NB4 (cell line): Measurements from ENCODE around the gene PARD6B.

ENCODE experiments used
- DNase-seq: peaks from one replicate; pipeline ENCODE4 v3.0.0; 2010; ENCODE audit warnings: low read depth
- H3K4me3 ChIP-seq: one replicate; pipeline ENCODE4 v1.5.1; 2011; ENCODE audit warnings: mild to moderate bottlenecking, low read depth, low read length, moderate library complexity
- CTCF ChIP-seq: IDR thresholded peaks from one replicate; pipeline ENCODE4 v1.5.1; 2012; ENCODE audit warnings: low read depth, low read length
- MAX ChIP-seq: IDR thresholded peaks from 2 replicates; pipeline ENCODE4 v1.6.1; 2011; ENCODE audit warnings: low read depth, low read length
- MYC ChIP-seq: IDR thresholded peaks from 2 replicates; pipeline ENCODE4 v1.6.1; 2011; ENCODE audit warnings: low read depth, low read length
- POLR2A ChIP-seq: IDR thresholded peaks from 2 replicates; pipeline ENCODE4 v1.6.1; 2011; ENCODE audit warnings: mild to moderate bottlenecking; ENCODE audit not compliant: insufficient read length; ENCODE audit errors: extremely low read depth

PARD6B gene

GRCh38 chr20:50722424-50723155 is 8.8 kb upstream of the PARD6B start:
- no peak overlapping the region for H3K4me3 ChIP-seq
- TF ChIP-seq CTCF (no peak), POLR2A (no peak), MYC (no peak), MAX (no peak)
- no peak for DNase-seq

GRCh38 chr20:50723672-50724071 is 7.7 kb upstream of the PARD6B start:
- H3K4me3 ChIP-seq = no peak overlapping the region
- no peak for DNase-seq
- no peak for TF ChIP-seq POLR2A
- no peak for TF ChIP-seq MYC
- no peak for TF ChIP-seq CTCF
- TF ChIP-seq MAX = no peak

DNA sequence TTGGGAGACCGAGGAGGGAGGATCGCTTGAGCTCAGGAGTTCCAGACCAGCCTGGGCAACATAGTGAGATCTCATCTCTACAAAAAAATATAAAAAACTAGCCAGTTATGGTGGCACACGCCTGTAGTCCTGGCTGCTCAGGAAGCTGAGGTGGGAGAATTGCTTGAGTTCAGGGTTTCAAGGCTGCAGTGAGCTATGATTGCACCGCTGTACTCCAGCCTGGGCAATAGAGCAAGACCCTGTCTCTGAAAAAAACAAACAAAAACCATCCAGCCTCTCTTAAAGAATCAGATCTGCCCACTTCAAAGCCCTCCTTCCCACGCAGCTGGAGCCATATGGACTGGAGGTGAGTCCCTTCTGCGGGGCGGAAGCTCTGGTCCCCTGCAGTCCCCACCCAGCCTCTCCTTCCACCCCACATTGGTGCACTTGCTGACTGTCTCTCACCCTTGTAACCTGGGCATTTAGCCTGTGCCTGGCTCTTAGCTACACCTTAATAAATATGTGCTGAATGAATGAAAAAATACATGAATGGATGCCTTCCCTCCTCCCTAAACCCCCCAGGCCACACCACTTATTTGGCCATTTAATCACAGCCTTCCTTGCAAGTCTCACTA is 7.2 kb upstream of the PARD6B start:
- no peak for TF ChIP-seq MYC
- TF ChIP-seq MAX = no peak
- no peak for TF ChIP-seq POLR2A
- TF ChIP-seq CTCF = no peak
- DNase-seq = no peak
- no peak overlapping the region for H3K4me3 ChIP-seq

- no peak overlapping the region for H3K4me3 ChIP-seq
- DNase-seq = peak; percentile 32
- TF ChIP-seq MAX = no peak
- TF ChIP-seq POLR2A = no peak
- no peak for TF ChIP-seq CTCF
- no peak for TF ChIP-seq MYC
These were observed 6.3 kb upstream of the PARD6B start for GRCh38 chr20:50724851-50725723.

- DNase-seq = no peak
- H3K4me3 ChIP-seq = no peak overlapping the region
- TF ChIP-seq POLR2A = no peak
- no peak for TF ChIP-seq CTCF
- TF ChIP-seq MYC = no peak
- no peak for TF ChIP-seq MAX
These were observed 5.7 kb upstream of the PARD6B start for GRCh38 chr20:50725724-50726005.
